ENCODE results near the gene GPR146. TPM values are rescaled to one million over a fixed set of nuclear protein-coding genes. Genes with fewer than 3 reads are reported as not detected.

The GPR146 gene
- total RNA-seq, 1 experiment from 2014 or later = 2.9 TPM

DNA sequence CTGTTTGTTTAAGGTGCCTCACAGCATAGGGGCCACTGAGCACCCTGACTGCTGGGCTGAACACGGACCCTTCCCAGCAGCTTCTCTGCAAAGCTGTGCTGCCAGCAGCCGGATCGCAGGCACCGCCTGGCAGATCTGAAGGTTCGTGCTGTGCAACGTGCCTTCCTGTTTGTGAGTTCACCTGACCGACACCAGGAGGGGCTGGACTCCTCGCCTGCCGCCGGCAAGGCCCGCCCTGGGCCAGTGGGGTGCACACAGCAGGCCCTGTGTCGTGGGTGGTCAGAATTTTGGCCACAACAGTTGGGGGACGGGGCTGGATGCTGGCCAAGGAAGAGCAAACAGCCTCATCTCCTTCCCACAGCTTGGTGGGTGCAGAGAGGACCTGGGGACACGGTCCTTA is 48.8 kb upstream of the GPR146 start:
- no TSS peak for BruUV-seq (replicated peaks)
- ATAC-seq (no peak), DNase-seq (ENCODE audit: low read depth, low spot score) (no peak)
- POLR2A ChIA-PET = interaction anchor here (0.6 kb wide), 1 partner anchor 15 kb away, joined by 6 read pairs; no protein-coding TSS in a partner anchor
- TF ChIP-seq POLR2AphosphoS5 (IDR thresholded peaks at IDR 0.05; ENCODE audit: low read depth, low read length) = no peak
- TF ChIP-seq TCF7L2 (IDR thresholded peaks at IDR 0.05; ENCODE audit: low read depth, low read length) = no peak
- no peak for TF ChIP-seq SIN3A (IDR thresholded peaks at IDR 0.05; ENCODE audit: borderline replicate concordance, insufficient read depth, low read depth, low read length)
- TF ChIP-seq, protein P1, sequence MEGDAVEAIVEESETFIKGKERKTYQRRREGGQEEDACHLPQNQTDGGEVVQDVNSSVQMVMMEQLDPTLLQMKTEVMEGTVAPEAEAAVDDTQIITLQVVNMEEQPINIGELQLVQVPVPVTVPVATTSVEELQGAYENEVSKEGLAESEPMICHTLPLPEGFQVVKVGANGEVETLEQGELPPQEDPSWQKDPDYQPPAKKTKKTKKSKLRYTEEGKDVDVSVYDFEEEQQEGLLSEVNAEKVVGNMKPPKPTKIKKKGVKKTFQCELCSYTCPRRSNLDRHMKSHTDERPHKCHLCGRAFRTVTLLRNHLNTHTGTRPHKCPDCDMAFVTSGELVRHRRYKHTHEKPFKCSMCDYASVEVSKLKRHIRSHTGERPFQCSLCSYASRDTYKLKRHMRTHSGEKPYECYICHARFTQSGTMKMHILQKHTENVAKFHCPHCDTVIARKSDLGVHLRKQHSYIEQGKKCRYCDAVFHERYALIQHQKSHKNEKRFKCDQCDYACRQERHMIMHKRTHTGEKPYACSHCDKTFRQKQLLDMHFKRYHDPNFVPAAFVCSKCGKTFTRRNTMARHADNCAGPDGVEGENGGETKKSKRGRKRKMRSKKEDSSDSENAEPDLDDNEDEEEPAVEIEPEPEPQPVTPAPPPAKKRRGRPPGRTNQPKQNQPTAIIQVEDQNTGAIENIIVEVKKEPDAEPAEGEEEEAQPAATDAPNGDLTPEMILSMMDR (IDR thresholded peaks at IDR 0.05) = no peak
- TF ChIP-seq, protein P2, sequence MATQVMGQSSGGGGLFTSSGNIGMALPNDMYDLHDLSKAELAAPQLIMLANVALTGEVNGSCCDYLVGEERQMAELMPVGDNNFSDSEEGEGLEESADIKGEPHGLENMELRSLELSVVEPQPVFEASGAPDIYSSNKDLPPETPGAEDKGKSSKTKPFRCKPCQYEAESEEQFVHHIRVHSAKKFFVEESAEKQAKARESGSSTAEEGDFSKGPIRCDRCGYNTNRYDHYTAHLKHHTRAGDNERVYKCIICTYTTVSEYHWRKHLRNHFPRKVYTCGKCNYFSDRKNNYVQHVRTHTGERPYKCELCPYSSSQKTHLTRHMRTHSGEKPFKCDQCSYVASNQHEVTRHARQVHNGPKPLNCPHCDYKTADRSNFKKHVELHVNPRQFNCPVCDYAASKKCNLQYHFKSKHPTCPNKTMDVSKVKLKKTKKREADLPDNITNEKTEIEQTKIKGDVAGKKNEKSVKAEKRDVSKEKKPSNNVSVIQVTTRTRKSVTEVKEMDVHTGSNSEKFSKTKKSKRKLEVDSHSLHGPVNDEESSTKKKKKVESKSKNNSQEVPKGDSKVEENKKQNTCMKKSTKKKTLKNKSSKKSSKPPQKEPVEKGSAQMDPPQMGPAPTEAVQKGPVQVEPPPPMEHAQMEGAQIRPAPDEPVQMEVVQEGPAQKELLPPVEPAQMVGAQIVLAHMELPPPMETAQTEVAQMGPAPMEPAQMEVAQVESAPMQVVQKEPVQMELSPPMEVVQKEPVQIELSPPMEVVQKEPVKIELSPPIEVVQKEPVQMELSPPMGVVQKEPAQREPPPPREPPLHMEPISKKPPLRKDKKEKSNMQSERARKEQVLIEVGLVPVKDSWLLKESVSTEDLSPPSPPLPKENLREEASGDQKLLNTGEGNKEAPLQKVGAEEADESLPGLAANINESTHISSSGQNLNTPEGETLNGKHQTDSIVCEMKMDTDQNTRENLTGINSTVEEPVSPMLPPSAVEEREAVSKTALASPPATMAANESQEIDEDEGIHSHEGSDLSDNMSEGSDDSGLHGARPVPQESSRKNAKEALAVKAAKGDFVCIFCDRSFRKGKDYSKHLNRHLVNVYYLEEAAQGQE (IDR thresholded peaks at IDR 0.05; ENCODE audit: insufficient read depth in 1 of 2, low read depth in 2 of 2, low read length in 1 of 2) = no peak
- no peaks in the 10 kb centered on the region for H3K9me3 ChIP-seq (ENCODE audit: control insufficient read depth, insufficient read depth, low read depth, low read length)
- peaks cover 25% of the 10 kb centered on the region for H3K4me1 ChIP-seq (ENCODE audit: control insufficient read depth, insufficient read depth, low read length)
- no peaks in the 10 kb centered on the region for H3K27me3 ChIP-seq (ENCODE audit: control insufficient read depth, insufficient read depth, low read length)
- H3K4me3 ChIP-seq (ENCODE audit: low read depth in 2 of 2, low read length in 2 of 2) = no peak overlapping the region
- in situ Hi-C loops (cut with HindIII; ENCODE audit: low pct_unique_long_range_greater_than_20kb, low sequenced_read_pairs) (no loop called here), intact Hi-C loops (cut with micrococcal nuclease; ENCODE audit: unreplicated experiment) (no loop called here)
- no peaks in the 10 kb centered on the region for H3K36me3 ChIP-seq (ENCODE audit: control insufficient read depth, insufficient read depth, low read length)
- CTCF ChIA-PET = interaction anchor here (0.7 to 4.5 kb wide), 2 partner anchors 70 to 1506 kb away, joined by 3 to 49 read pairs; no protein-coding TSS in a partner anchor
- H3K27ac ChIP-seq (ENCODE audit: low read length) = no peak overlapping the region

DNA sequence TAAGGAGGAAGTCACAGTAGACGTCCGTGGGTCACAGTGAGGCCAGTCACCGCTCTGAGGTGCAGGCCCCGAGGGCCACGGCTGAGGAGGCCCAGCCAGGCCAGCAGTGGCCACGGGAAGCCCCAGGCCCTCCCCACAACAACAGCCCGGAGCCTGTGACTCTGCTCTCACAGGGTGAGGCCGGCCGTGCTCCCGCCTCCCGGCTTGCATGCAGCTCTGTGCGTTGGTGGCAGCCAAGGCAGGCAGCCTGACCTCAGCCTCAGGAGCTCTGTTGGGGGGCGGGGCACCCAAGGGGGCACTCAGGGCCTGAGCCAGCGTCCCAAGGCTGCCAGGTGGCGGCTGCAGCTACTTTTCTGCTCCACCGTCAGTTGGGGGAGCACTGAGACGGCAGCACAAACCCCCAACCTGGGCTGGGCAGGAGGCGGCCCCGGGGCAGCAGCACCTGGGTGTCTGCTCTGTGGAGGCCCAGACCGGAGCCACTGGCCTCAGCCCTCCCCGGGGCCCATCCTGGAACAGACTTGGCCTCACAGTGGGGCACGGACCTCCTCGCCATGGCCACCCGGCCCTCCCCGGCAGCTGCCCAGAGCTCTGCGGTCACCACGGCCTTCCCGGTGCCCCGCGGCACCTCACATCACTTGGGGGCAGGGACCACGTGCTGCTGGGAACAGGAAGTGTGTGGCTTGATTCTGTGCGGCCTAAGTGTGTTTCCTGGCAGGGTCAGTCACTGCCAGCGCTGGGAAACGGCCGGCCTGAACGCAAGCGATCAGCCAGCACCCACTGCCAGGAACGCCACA is 48.1 kb upstream of the GPR146 start:
- CTCF ChIA-PET = interaction anchor here (0.9 kb wide), 1 partner anchor 22 kb away, joined by 3 read pairs; no protein-coding TSS in a partner anchor
- in situ Hi-C loops (cut with HindIII; ENCODE audit: low pct_unique_long_range_greater_than_20kb, low sequenced_read_pairs) (no loop called here), intact Hi-C loops (cut with micrococcal nuclease; ENCODE audit: unreplicated experiment) (no loop called here)
- H3K4me3 ChIP-seq (ENCODE audit: low read depth in 2 of 2, low read length in 2 of 2) = no peak overlapping the region
- H3K27ac ChIP-seq (ENCODE audit: low read length) = no peak overlapping the region
- DNase-seq (ENCODE audit: low read depth, low spot score) = no peak
- TF ChIP-seq TCF7L2 (IDR thresholded peaks at IDR 0.05; ENCODE audit: low read depth, low read length) (no peak), SIN3A (IDR thresholded peaks at IDR 0.05; ENCODE audit: borderline replicate concordance, insufficient read depth, low read depth, low read length) (no peak), POLR2AphosphoS5 (IDR thresholded peaks at IDR 0.05; ENCODE audit: low read depth, low read length) (no peak)
- TF ChIP-seq, protein P2 (IDR thresholded peaks at IDR 0.05; ENCODE audit: insufficient read depth in 1 of 2, low read depth in 2 of 2, low read length in 1 of 2) = no peak
- TF ChIP-seq, protein P1 (IDR thresholded peaks at IDR 0.05) = no peak
- POLR2A ChIA-PET = interaction anchor here (0.6 kb wide), 1 partner anchor 16 kb away, joined by 6 read pairs; no protein-coding TSS in a partner anchor
- no peaks in the 10 kb centered on the region for H3K27me3 ChIP-seq (ENCODE audit: control insufficient read depth, insufficient read depth, low read length)
- no peaks in the 10 kb centered on the region for H3K36me3 ChIP-seq (ENCODE audit: control insufficient read depth, insufficient read depth, low read length)
- no peak for ATAC-seq
- no TSS peak for BruUV-seq (replicated peaks)
- no peaks in the 10 kb centered on the region for H3K9me3 ChIP-seq (ENCODE audit: control insufficient read depth, insufficient read depth, low read depth, low read length)
- peaks cover 25% of the 10 kb centered on the region for H3K4me1 ChIP-seq (ENCODE audit: control insufficient read depth, insufficient read depth, low read length)

Measured in Panc1 (cell line).